GM06990 (cell line): ENCODE data around the gene NUP35.

Experiments used
- DNase-seq: peaks from one replicate; pipeline ENCODE4 v3.0.0-alpha.2; 2011; ENCODE audit not compliant: insufficient read length; ENCODE audit errors: extremely low read depth
- H3K27me3 ChIP-seq: replicated peaks from 2 replicates; pipeline ENCODE4 v1.6.0; 2011; ENCODE audit warnings: low read length; ENCODE audit not compliant: control insufficient read depth, insufficient read depth
- H3K36me3 ChIP-seq: 2 replicates; pipeline ENCODE4 v1.5.1; 2011; ENCODE audit warnings: low read length; ENCODE audit not compliant: control insufficient read depth, insufficient read depth
- H3K4me3 ChIP-seq: replicated peaks from 2 replicates; pipeline ENCODE4 v1.5.1; 2011; ENCODE audit warnings: low read depth, mild to moderate bottlenecking, control low read depth, low read length
- CTCF ChIP-seq: IDR thresholded peaks from 2 replicates; pipeline ENCODE4 v1.5.1; 2011; ENCODE audit warnings: low read length, control low read depth, mild to moderate bottlenecking, inconsistent platforms; ENCODE audit not compliant: insufficient read depth, poor library complexity, severe bottlenecking

The NUP35 gene

GRCh38 chr2:183195998-183196409 lies 71.8 kb downstream of the NUP35 start:
- TF ChIP-seq CTCF, result no peak
- H3K36me3 ChIP-seq, result no peaks in the 10 kb centered on the region
- no peaks in the 10 kb centered on the region for H3K27me3 ChIP-seq
- DNase-seq, result no peak
- no peak overlapping the region for H3K4me3 ChIP-seq

GRCh38 chr2:183204397-183204796 lies 80.2 kb downstream of the NUP35 start:
- Histone ChIP-seq H3K36me3 (no peaks in the 10 kb centered on the region), H3K4me3 (no peak overlapping the region), H3K27me3 (no peaks in the 10 kb centered on the region)
- DNase-seq, result no peak
- no peak for TF ChIP-seq CTCF

- no peaks in the 10 kb centered on the region for H3K27me3 ChIP-seq
- TF ChIP-seq CTCF, result no peak
- no peaks in the 10 kb centered on the region for H3K36me3 ChIP-seq
- no peak overlapping the region for H3K4me3 ChIP-seq
- no peak for DNase-seq
Measured at GRCh38 chr2:183207110-183207509, 82.9 kb downstream of the NUP35 start.

- no peak overlapping the region for H3K4me3 ChIP-seq
- no peaks in the 10 kb centered on the region for H3K27me3 ChIP-seq
- TF ChIP-seq CTCF, result no peak
- DNase-seq, result no peak
- H3K36me3 ChIP-seq, result no peaks in the 10 kb centered on the region
Measured at GRCh38 chr2:183209395-183210028, 85.3 kb downstream of the NUP35 start.
